ENCODE results near the gene STK38.
"Not testable (repeated sequence)": the region's sequence is repeated elsewhere in the genome, so short reads cannot be mapped to it uniquely, and the experiment has no call there.

Gene STK38

GRCh38 chr6:36489426-36489825 lies 57.9 kb downstream of the STK38 start:
- FAIRE-seq (no peak), DNase-seq (ENCODE audit: low spot score) (no peak)

GRCh38 chr6:36488221-36488620 lies 59.1 kb downstream of the STK38 start:
- FAIRE-seq = no peak
- DNase-seq (ENCODE audit: low spot score) = no peak

GRCh38 chr6:36487698-36488097 lies 59.6 kb downstream of the STK38 start:
- no peak for FAIRE-seq
- DNase-seq (ENCODE audit: low spot score) = no peak

GRCh38 chr6:36484736-36485135 lies 62.5 kb downstream of the STK38 start:
- DNase-seq (ENCODE audit: low spot score) (no peak), FAIRE-seq (no peak)

- DNase-seq (ENCODE audit: low spot score); FAIRE-seq: not testable (repeated sequence)
These were observed 64.0 kb downstream of the STK38 start for GRCh38 chr6:36483326-36483725.

GRCh38 chr6:36479256-36479655 lies 68.0 kb downstream of the STK38 start:
- no peak for FAIRE-seq

GRCh38 chr6:36478051-36478526 lies 69.2 kb downstream of the STK38 start:
- no peak for FAIRE-seq
- no peak for DNase-seq (ENCODE audit: low spot score)

More at GRCh38 chr6:36479256-36479655, 68.0 kb downstream of the STK38 start:
- DNase-seq (ENCODE audit: low spot score) = no peak

- DNase-seq (ENCODE audit: low spot score) (no peak), FAIRE-seq (no peak)
These were observed 77.3 kb downstream of the STK38 start for GRCh38 chr6:36469946-36470345.

- FAIRE-seq = no peak
- DNase-seq (ENCODE audit: low spot score) = no peak
These were observed 78.1 kb downstream of the STK38 start for GRCh38 chr6:36469148-36469661.

GRCh38 chr6:36467625-36468024 lies 79.7 kb downstream of the STK38 start:
- DNase-seq (ENCODE audit: low spot score) (no peak), FAIRE-seq (no peak)

- FAIRE-seq (no peak), DNase-seq (ENCODE audit: low spot score) (no peak)
These were observed 83.0 kb downstream of the STK38 start for GRCh38 chr6:36464233-36464632.

GRCh38 chr6:36463676-36464075 lies 83.6 kb downstream of the STK38 start:
- FAIRE-seq = no peak
- no peak for DNase-seq (ENCODE audit: low spot score)

GRCh38 chr6:36461646-36462045 lies 85.6 kb downstream of the STK38 start:
- FAIRE-seq = no peak
- DNase-seq (ENCODE audit: low spot score) = no peak

- DNase-seq (ENCODE audit: low spot score) = no peak
- no peak for FAIRE-seq
These were observed 86.4 kb downstream of the STK38 start for GRCh38 chr6:36460916-36461315.

GRCh38 chr6:36459501-36459900 lies 87.8 kb downstream of the STK38 start:
- no peak for DNase-seq (ENCODE audit: low spot score)
- no peak for FAIRE-seq

- no peak for FAIRE-seq
- DNase-seq (ENCODE audit: low spot score) = no peak
These were observed 91.7 kb downstream of the STK38 start for GRCh38 chr6:36455486-36456027.

GRCh38 chr6:36452897-36453296 lies 94.4 kb downstream of the STK38 start:
- not testable (repeated sequence) for FAIRE-seq; DNase-seq (ENCODE audit: low spot score)

- DNase-seq (ENCODE audit: low spot score) = not testable (repeated sequence)
These were observed 98.1 kb downstream of the STK38 start for GRCh38 chr6:36449173-36449572.

GRCh38 chr6:36445621-36446020 lies 101.7 kb downstream of the STK38 start:
- FAIRE-seq (no peak), DNase-seq (ENCODE audit: low spot score) (no peak)

More at GRCh38 chr6:36449173-36449572, 98.1 kb downstream of the STK38 start:
- FAIRE-seq = not testable (repeated sequence)

- no peak for DNase-seq (ENCODE audit: low spot score)
- no peak for FAIRE-seq
These were observed 102.8 kb downstream of the STK38 start for GRCh38 chr6:36444470-36444869.
